Measurements from ENCODE around the gene COX7A1.

GRCh38 chr19:36169084-36169760 is 17.0 kb upstream of the COX7A1 start:
- TF ChIP-seq CTCF (IDR thresholded peaks at IDR 0.05) (no peak), POLR2AphosphoS5 (IDR thresholded peaks at IDR 0.05; ENCODE audit: insufficient read depth in 1 of 2, low read depth in 1 of 2) (peak in 1 of 2 donors; percentile 50), POLR2A (IDR thresholded peaks at IDR 0.05) (no peak)

Measured in vagina (tissue), 2 donors.